ENCODE results near the gene LRP1-AS.
A peak's percentile ranks its signal among the peaks of the same experiment; 100 is the strongest.

LRP1-AS gene

GRCh38 chr12:57165741-57166140 lies 18.3 kb upstream of the LRP1-AS start:
- in situ Hi-C loops (cut with HindIII; ENCODE audit: low pct_ligation_motif_present, low pct_unique_long_range_greater_than_20kb, low sequenced_read_pairs) = no loop called here
- DNase-seq = peak; percentile 38

- in situ Hi-C loops (cut with HindIII; ENCODE audit: low pct_ligation_motif_present, low pct_unique_long_range_greater_than_20kb, low sequenced_read_pairs) = no loop called here
- DNase-seq = no peak
Measured at GRCh38 chr12:57164966-57165625, 17.7 kb upstream of the LRP1-AS start.

GRCh38 chr12:57164454-57164853 lies 17.0 kb upstream of the LRP1-AS start:
- DNase-seq = no peak
- in situ Hi-C loops (cut with HindIII; ENCODE audit: low pct_ligation_motif_present, low pct_unique_long_range_greater_than_20kb, low sequenced_read_pairs) = no loop called here

GRCh38 chr12:57162553-57163125 lies 15.2 kb upstream of the LRP1-AS start:
- in situ Hi-C loops (cut with HindIII; ENCODE audit: low pct_ligation_motif_present, low pct_unique_long_range_greater_than_20kb, low sequenced_read_pairs) = no loop called here
- no peak for DNase-seq

- in situ Hi-C loops (cut with HindIII; ENCODE audit: low pct_ligation_motif_present, low pct_unique_long_range_greater_than_20kb, low sequenced_read_pairs) = no loop called here
Measured at GRCh38 chr12:57161491-57161890, 14.1 kb upstream of the LRP1-AS start.

GRCh38 chr12:57160741-57161140 lies 13.3 kb upstream of the LRP1-AS start:
- in situ Hi-C loops (cut with HindIII; ENCODE audit: low pct_ligation_motif_present, low pct_unique_long_range_greater_than_20kb, low sequenced_read_pairs) = no loop called here
- DNase-seq = no peak

More at GRCh38 chr12:57161491-57161890, 14.1 kb upstream of the LRP1-AS start:
- no peak for DNase-seq

GRCh38 chr12:57160040-57160439 lies 12.6 kb upstream of the LRP1-AS start:
- in situ Hi-C loops (cut with HindIII; ENCODE audit: low pct_ligation_motif_present, low pct_unique_long_range_greater_than_20kb, low sequenced_read_pairs) = no loop called here
- no peak for DNase-seq

GRCh38 chr12:57159311-57159710 lies 11.9 kb upstream of the LRP1-AS start:
- in situ Hi-C loops (cut with HindIII; ENCODE audit: low pct_ligation_motif_present, low pct_unique_long_range_greater_than_20kb, low sequenced_read_pairs) = no loop called here
- no peak for DNase-seq

- in situ Hi-C loops (cut with HindIII; ENCODE audit: low pct_ligation_motif_present, low pct_unique_long_range_greater_than_20kb, low sequenced_read_pairs) = no loop called here
- DNase-seq = no peak
Measured at GRCh38 chr12:57158665-57159064, 11.2 kb upstream of the LRP1-AS start.

- no peak for DNase-seq
Measured at GRCh38 chr12:57158186-57158585, 10.8 kb upstream of the LRP1-AS start.

GRCh38 chr12:57157588-57158173 lies 10.3 kb upstream of the LRP1-AS start:
- in situ Hi-C loops (cut with HindIII; ENCODE audit: low pct_ligation_motif_present, low pct_unique_long_range_greater_than_20kb, low sequenced_read_pairs) = no loop called here
- DNase-seq = no peak

More at GRCh38 chr12:57158186-57158585, 10.8 kb upstream of the LRP1-AS start:
- in situ Hi-C loops (cut with HindIII; ENCODE audit: low pct_ligation_motif_present, low pct_unique_long_range_greater_than_20kb, low sequenced_read_pairs) = no loop called here

- no peak for DNase-seq
- in situ Hi-C loops (cut with HindIII; ENCODE audit: low pct_ligation_motif_present, low pct_unique_long_range_greater_than_20kb, low sequenced_read_pairs) = no loop called here
Measured at GRCh38 chr12:57156701-57157403, 9.4 kb upstream of the LRP1-AS start.

GRCh38 chr12:57154804-57155434 lies 7.5 kb upstream of the LRP1-AS start:
- DNase-seq = no peak

GRCh38 chr12:57154076-57154475 lies 6.7 kb upstream of the LRP1-AS start:
- no peak for DNase-seq
- in situ Hi-C loops (cut with HindIII; ENCODE audit: low pct_ligation_motif_present, low pct_unique_long_range_greater_than_20kb, low sequenced_read_pairs) = no loop called here

More at GRCh38 chr12:57154804-57155434, 7.5 kb upstream of the LRP1-AS start:
- in situ Hi-C loops (cut with HindIII; ENCODE audit: low pct_ligation_motif_present, low pct_unique_long_range_greater_than_20kb, low sequenced_read_pairs) = no loop called here

- no peak for DNase-seq
- in situ Hi-C loops (cut with HindIII; ENCODE audit: low pct_ligation_motif_present, low pct_unique_long_range_greater_than_20kb, low sequenced_read_pairs) = no loop called here
Measured at GRCh38 chr12:57153415-57153997, 6.1 kb upstream of the LRP1-AS start.

- DNase-seq = peak; percentile 25
- in situ Hi-C loops (cut with HindIII; ENCODE audit: low pct_ligation_motif_present, low pct_unique_long_range_greater_than_20kb, low sequenced_read_pairs) = no loop called here
Measured at GRCh38 chr12:57152639-57153038, 5.2 kb upstream of the LRP1-AS start.

GRCh38 chr12:57151741-57152630 lies 4.6 kb upstream of the LRP1-AS start:
- in situ Hi-C loops (cut with HindIII; ENCODE audit: low pct_ligation_motif_present, low pct_unique_long_range_greater_than_20kb, low sequenced_read_pairs) = no loop called here
- DNase-seq = peak; percentile 35

All from ACHN (cell line).